HCT116 (cell line): ENCODE results near the gene UGT1A9.

Source experiments
- CEBPB ChIP-seq: IDR thresholded peaks from 2 replicates; pipeline ENCODE4 v1.6.1; 2012; ENCODE audit warnings: low read depth
- CTCF ChIP-seq, 3 experiments: fragments of 200-600 bp in 1 of 3; sonication (generic) in 1 of 3; IDR thresholded peaks in 2 of 3; conservative IDR thresholded peaks in 1 of 3; 2 replicates each; pipeline ENCODE4 v1.5.1; 2012 to 2017; ENCODE audit warnings: low read depth in 2 of 3, low read length in 2 of 3, antibody characterized with exemption in 1 of 3, borderline replicate concordance in 1 of 3, control low read depth in 1 of 3, mild to moderate bottlenecking in 1 of 3, mixed read lengths in 1 of 3, mixed run types in 1 of 3, moderate library complexity in 1 of 3; ENCODE audit not compliant: insufficient read depth in 1 of 3
- EZH2 ChIP-seq: fragments of 200-600 bp; sonication (generic); IDR thresholded peaks from 2 replicates; pipeline ENCODE4 v1.6.1; 2017; ENCODE audit warnings: antibody characterized with exemption, mixed run types
- POLR2A ChIP-seq: IDR thresholded peaks from 2 replicates; pipeline ENCODE4 v1.7.0; 2011; ENCODE audit warnings: borderline replicate concordance; ENCODE audit not compliant: insufficient read depth, insufficient read length; ENCODE audit errors: extremely low read depth
- POLR2AphosphoS5 ChIP-seq: IDR thresholded peaks from 2 replicates; pipeline ENCODE4 v1.6.1; 2011; ENCODE audit warnings: mild to moderate bottlenecking, low read depth, low read length, moderate library complexity
- RAD21 ChIP-seq: IDR thresholded peaks from 2 replicates; pipeline ENCODE4 v1.6.1; 2012; ENCODE audit warnings: low read depth, mild to moderate bottlenecking
- REST ChIP-seq: IDR thresholded peaks from 2 replicates; pipeline ENCODE4 v1.6.1; 2012; ENCODE audit warnings: low read depth
- TCF7L2 ChIP-seq: IDR thresholded peaks from 2 replicates; pipeline ENCODE4 v1.7.0; 2011; ENCODE audit warnings: borderline replicate concordance, inconsistent platforms; ENCODE audit not compliant: insufficient read depth, insufficient read length; ENCODE audit errors: extremely low read depth
- ZBTB33 ChIP-seq: IDR thresholded peaks from 2 replicates; pipeline ENCODE4 v1.6.1; 2011; ENCODE audit warnings: mild to moderate bottlenecking, low read length, moderate library complexity; ENCODE audit not compliant: insufficient replicate concordance; ENCODE audit errors: extremely low read depth
- ZFX ChIP-seq: fragments of 450-650 bp; IDR thresholded peaks from 2 replicates; pipeline ENCODE4 v1.6.1; 2017
- ZNF274 ChIP-seq: fragments of 200-500 bp; sonication (Bioruptor generic); IDR thresholded peaks from 2 replicates; pipeline ENCODE4 v1.6.1; 2014; ENCODE audit warnings: mild to moderate bottlenecking, low read depth, low read length, inconsistent platforms

GRCh38 chr2:233655043-233655442, 16.7 kb upstream of the UGT1A9 start:
- TF ChIP-seq ZNF274 = no peak
- TF ChIP-seq REST = no peak
- no peak for TF ChIP-seq CTCF (IDR thresholded peaks at IDR 0.05 in 2 of 3, conservative IDR thresholded peaks at IDR 0.05 in 1 of 3; ENCODE audit: borderline replicate concordance in 1 of 3, insufficient read depth in 1 of 3, low read depth in 2 of 3, low read length in 2 of 3)
- no peak for TF ChIP-seq POLR2A
- no peak for TF ChIP-seq EZH2
- TF ChIP-seq ZBTB33 = no peak
- no peak for TF ChIP-seq ZFX
- no peak for TF ChIP-seq CEBPB
- no peak for TF ChIP-seq TCF7L2
- TF ChIP-seq RAD21 = no peak
- no peak for TF ChIP-seq POLR2AphosphoS5
